ENCODE results near the gene MCM9. TPM values are rescaled to one million over a fixed set of nuclear protein-coding genes. Genes with fewer than 3 reads are reported as not detected.
A peak's percentile ranks its signal among the peaks of the same experiment; 100 is the strongest.

MCM9 gene
- total RNA-seq, 1 experiment from 2014 or later, result 18.6 TPM

DNA sequence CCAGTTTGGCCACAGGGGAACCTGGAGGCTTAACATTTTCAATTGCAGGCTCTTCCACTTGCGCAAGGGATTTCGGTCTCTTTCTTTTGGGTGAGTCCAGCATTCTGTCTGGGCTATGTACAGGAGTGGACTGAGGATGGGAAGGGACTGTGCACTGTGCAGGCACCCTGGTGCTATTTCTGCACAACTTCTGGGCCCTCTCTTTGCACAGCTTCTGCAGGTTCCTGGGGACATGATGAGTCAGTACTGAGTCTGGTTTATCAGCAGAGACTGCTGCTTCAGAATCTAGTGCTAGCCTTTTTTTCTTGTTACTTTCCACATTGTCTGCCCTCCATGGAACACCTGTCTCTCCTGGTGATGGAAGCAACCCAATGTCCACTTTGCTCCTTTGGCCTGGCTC lies 119.5 kb downstream of the MCM9 start:
- Histone ChIP-seq H2BK20ac (ENCODE audit: low read depth, low read length, poor library complexity, severe bottlenecking) (no peak overlapping the region), H3K79me2 (ENCODE audit: insufficient read depth, low read length) (no peaks in the 10 kb centered on the region), H3K14ac (ENCODE audit: insufficient read depth, low read length) (no peak overlapping the region), H2BK15ac (ENCODE audit: low read depth, low read length) (no peak overlapping the region), H3K23ac (ENCODE audit: insufficient read length, low read depth, low read length) (no peak overlapping the region), H4K5ac (ENCODE audit: insufficient read length, low read depth, low read length) (no peak overlapping the region), H3K9me3 (ENCODE audit: control insufficient read depth, low read depth, low read length) (no peaks in the 10 kb centered on the region), H2AFZ (ENCODE audit: low read length) (no peak overlapping the region), H3K4me2 (ENCODE audit: insufficient read depth, insufficient read length, low read length) (no peak overlapping the region), H4K20me1 (ENCODE audit: control insufficient read depth, insufficient read depth, insufficient read length) (no peaks in the 10 kb centered on the region), H2BK120ac (ENCODE audit: low read depth, low read length, poor library complexity, severe bottlenecking) (no peak overlapping the region), H3K27me3 (ENCODE audit: insufficient read depth, low read length) (no peaks in the 10 kb centered on the region), H2AK5ac (ENCODE audit: insufficient read length, low read length) (no peak overlapping the region), H2BK5ac (ENCODE audit: insufficient read length, low read length) (no peak overlapping the region), H2BK12ac (ENCODE audit: insufficient read length, low read depth, low read length) (no peak overlapping the region), H3K9ac (ENCODE audit: extremely low read depth, insufficient read length, low read length) (no peak overlapping the region), H3T11ph (ENCODE audit: low read length) (no peak overlapping the region), H3K4ac (ENCODE audit: low read depth, low read length) (no peak overlapping the region), H3K27ac (ENCODE audit: insufficient read length, low read depth, low read length) (no peak overlapping the region), H3K18ac (ENCODE audit: insufficient read length, low read depth, low read length) (no peak overlapping the region), H3K79me1 (ENCODE audit: insufficient read depth, low read depth, low read length, poor library complexity, severe bottlenecking) (no peaks in the 10 kb centered on the region), H3K4me1 (ENCODE audit: insufficient read depth, low read length) (no peaks in the 10 kb centered on the region), H3K56ac (ENCODE audit: insufficient read length, low read depth, low read length) (no peak overlapping the region), H3K23me2 (ENCODE audit: insufficient read length, low read depth, low read length, poor library complexity, severe bottlenecking) (no peaks in the 10 kb centered on the region), H4K91ac (ENCODE audit: insufficient read length, low read depth, low read length) (no peak overlapping the region), H4K8ac (replicated peaks; ENCODE audit: insufficient read length, low read depth, low read length) (no peak overlapping the region)
- no peaks in the 10 kb centered on the region for H3K27me3 Mint-ChIP-seq (ENCODE audit: low read depth)
- DNase-seq, result no peak
- peak overlapping the region in 1 of 3 experiments; percentile 5; a peak in 2 of 7 replicates for H3K27ac Mint-ChIP-seq
- no CpG with 5 or more reads among the region's 2 CpGs for WGBS (ENCODE audit: extremely low coverage, insufficient read length, low lambda C conversion rate)
- peaks cover 19 to 37% (median 30%) of the 10 kb centered on the region in 3 experiments for H3K36me3 Mint-ChIP-seq (ENCODE audit: insufficient read depth in 1 of 3, low read depth in 3 of 3)
- H3K4me3 Mint-ChIP-seq, result no peak overlapping the region
- TF ChIP-seq, protein P1, sequence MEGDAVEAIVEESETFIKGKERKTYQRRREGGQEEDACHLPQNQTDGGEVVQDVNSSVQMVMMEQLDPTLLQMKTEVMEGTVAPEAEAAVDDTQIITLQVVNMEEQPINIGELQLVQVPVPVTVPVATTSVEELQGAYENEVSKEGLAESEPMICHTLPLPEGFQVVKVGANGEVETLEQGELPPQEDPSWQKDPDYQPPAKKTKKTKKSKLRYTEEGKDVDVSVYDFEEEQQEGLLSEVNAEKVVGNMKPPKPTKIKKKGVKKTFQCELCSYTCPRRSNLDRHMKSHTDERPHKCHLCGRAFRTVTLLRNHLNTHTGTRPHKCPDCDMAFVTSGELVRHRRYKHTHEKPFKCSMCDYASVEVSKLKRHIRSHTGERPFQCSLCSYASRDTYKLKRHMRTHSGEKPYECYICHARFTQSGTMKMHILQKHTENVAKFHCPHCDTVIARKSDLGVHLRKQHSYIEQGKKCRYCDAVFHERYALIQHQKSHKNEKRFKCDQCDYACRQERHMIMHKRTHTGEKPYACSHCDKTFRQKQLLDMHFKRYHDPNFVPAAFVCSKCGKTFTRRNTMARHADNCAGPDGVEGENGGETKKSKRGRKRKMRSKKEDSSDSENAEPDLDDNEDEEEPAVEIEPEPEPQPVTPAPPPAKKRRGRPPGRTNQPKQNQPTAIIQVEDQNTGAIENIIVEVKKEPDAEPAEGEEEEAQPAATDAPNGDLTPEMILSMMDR (conservative IDR thresholded peaks at IDR 0.05), result no peak
- peaks cover 4 to 5% of the 10 kb centered on the region in 2 experiments for H3K4me1 Mint-ChIP-seq
- peaks cover 15 to 16% of the 10 kb centered on the region in 2 experiments; a peak in 4 of 5 replicates for H3K9me3 Mint-ChIP-seq

Data from H9 (cell line).